Epithelial cell of esophagus (primary cell): ENCODE measurements around the gene SMIM14.
"Not testable (repeated sequence)": the region's sequence is repeated elsewhere in the genome, so short reads cannot be mapped to it uniquely, and the experiment has no call there.

ENCODE experiments used
- DNase-seq: peaks from one replicate; pipeline ENCODE4 v3.0.0; 2010; ENCODE audit warnings: low read depth
- H3K4me3 ChIP-seq: 2 replicates; pipeline ENCODE4 v1.5.1; 2011; ENCODE audit warnings: mild to moderate bottlenecking, low read length, control low read depth
- TF ChIP-seq, protein P1 (sequence below): IDR thresholded peaks from 2 replicates; pipeline ENCODE4 v1.5.1; 2011; ENCODE audit warnings: low read depth, mild to moderate bottlenecking, low read length, control low read depth, inconsistent platforms; ENCODE audit not compliant: insufficient read depth; ENCODE audit errors: missing control alignments

SMIM14 gene

DNA sequence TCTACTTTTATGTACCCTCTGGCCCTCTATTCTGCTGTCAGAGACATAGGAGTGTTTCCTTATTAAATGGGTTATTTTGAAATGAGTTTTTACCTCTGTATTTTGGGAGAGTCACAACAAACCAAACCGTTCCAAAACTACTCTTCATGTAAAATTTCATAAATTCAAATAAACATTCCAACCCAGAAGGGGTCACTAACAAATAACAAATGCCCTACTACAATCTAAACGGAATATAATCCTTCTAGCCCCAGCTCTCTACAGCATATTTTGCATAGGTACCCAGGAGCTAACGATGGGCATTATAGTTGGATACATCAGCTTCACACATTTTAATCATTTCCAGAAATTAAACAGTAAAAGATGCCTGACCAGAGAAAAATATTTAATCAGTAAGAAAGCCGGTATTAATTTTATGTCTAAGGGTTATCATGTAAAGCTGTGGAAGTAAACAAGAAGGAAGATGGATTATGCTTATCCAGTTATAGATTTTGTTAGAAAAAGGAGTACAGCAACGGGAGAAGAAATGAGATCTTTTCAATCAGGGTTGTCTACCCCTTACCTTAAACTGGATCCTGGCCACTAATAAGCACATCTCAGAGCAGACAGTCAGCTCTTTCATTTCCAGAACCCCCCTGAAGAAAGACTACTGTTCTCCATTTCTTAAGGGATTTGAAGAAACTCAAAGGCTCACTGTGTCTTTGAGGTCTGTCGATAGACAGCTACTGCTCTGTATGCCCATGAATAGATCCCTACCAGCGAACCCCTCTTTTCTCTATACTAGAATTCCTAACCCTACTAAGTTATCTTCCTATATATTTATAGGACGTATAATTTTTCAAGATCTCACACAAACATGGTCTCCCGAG lies 112.6 kb downstream of the SMIM14 start:
- TF ChIP-seq, protein P1, sequence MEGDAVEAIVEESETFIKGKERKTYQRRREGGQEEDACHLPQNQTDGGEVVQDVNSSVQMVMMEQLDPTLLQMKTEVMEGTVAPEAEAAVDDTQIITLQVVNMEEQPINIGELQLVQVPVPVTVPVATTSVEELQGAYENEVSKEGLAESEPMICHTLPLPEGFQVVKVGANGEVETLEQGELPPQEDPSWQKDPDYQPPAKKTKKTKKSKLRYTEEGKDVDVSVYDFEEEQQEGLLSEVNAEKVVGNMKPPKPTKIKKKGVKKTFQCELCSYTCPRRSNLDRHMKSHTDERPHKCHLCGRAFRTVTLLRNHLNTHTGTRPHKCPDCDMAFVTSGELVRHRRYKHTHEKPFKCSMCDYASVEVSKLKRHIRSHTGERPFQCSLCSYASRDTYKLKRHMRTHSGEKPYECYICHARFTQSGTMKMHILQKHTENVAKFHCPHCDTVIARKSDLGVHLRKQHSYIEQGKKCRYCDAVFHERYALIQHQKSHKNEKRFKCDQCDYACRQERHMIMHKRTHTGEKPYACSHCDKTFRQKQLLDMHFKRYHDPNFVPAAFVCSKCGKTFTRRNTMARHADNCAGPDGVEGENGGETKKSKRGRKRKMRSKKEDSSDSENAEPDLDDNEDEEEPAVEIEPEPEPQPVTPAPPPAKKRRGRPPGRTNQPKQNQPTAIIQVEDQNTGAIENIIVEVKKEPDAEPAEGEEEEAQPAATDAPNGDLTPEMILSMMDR, result no peak
- DNase-seq, result no peak
- peak overlapping the region; percentile 89 for H3K4me3 ChIP-seq

DNA sequence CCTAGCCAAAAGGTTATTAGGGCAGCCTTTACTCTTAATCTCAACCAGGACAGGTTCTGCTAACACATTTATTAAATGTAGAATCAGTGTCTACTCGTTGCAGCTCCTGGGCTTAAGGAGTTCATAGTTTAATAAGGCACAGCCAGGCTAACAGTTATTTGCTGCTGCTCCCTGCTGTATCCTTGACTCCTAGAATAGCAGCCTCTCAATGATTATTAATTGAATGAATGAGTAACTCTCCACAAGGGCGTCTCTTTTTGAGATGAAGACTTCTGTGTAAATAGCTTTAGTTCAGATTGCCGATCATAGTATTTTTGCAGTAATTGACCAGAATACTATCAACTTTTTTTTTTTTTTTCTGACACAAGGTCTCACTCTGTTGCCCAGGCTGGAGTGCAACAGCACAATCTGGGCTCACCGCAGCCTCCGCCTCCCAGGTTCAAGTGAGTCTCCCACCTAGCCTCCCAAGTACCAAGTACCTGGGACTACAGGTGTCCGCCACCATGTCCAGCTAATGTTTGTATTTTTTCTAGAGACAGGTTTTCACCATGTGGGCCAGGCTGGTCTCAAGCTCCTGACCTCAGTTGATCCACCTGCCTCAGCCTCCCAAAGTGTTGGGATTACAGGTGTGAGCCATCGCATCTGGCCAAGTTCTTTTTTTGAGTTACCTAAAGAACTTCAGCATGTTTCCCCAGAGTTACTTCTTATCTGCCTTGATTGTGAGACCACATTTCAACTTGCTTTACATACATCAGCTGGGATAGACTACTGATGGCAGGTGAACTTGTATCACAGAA lies 114.3 kb downstream of the SMIM14 start:
- no peak overlapping the region for H3K4me3 ChIP-seq

DNA sequence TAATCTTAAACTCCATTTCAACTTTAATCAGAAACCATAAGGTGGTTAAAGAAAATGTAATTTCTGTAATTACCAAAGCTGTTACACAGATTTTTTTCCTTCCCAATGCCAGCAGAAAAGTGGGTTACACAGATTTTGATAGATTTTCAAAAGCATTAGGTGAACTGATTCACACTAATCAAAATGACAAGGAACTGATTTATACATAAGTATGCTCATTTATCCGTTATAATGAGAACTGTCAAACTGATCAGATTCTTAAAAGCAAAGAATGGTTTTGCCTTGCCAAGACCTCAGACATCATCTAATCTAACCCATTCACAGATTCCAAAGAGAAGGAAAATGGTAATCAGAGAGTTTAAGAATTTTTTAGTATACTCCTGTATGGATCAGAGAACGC lies 116.6 kb downstream of the SMIM14 start:
- DNase-seq, result no peak
- TF ChIP-seq, protein P1, result no peak
- no peak overlapping the region for H3K4me3 ChIP-seq

More for the DNA sequence above, 114.3 kb downstream of the SMIM14 start:
- no peak for DNase-seq
- TF ChIP-seq, protein P1, result no peak

DNA sequence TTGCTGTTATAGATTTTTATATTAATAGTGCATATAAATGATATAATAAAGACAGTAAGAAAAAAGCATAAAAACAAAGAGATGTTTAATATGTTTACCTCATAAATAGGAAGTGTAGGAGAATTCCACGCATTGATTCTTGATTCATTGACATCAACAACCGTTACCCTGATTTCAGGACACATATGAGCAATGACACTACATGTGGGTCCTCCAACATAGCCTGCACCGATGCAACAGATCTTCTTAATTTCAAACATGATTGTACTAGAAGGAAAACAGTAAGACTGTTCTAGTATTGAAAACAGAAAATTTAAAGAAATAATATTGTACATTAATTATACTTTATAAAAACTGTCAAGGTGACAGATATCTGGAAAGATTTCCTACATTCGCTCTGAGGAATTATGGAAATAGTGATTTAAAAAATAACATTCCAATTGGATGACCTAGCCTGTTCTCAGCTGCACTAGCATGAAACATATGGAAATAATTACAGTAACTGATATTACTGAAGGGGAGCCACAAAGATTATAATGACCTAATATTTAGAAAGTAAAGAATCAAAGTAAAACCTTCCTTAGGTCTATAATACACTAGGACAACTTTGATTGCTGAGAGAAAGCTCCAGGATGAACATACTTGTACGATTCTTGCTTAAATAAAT lies 117.3 kb downstream of the SMIM14 start:
- H3K4me3 ChIP-seq, result no peak overlapping the region
- TF ChIP-seq, protein P1, result no peak

DNA sequence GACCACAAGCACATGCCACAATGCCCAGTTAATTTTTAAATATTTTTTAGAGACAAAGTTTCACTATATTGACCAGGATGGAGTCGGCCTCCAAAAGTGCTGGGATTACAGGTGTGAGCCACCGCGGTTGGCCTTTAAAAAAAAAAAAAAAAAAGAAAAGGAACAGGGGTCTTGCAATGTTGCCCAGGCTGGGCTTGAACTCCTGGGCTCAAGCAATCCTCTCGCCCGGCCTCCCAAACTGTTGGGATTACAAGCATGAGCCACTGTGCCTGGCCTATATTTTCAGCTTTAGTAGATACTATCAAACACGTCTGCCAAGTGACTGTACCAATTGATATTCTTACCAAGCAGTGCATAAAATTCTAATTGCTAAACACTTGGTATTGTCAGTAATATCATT lies 120.2 kb downstream of the SMIM14 start:
- H3K4me3 ChIP-seq, result no peak overlapping the region
- DNase-seq, result no peak
- TF ChIP-seq, protein P1, result no peak

More for the DNA sequence above, 117.3 kb downstream of the SMIM14 start:
- no peak for DNase-seq

DNA sequence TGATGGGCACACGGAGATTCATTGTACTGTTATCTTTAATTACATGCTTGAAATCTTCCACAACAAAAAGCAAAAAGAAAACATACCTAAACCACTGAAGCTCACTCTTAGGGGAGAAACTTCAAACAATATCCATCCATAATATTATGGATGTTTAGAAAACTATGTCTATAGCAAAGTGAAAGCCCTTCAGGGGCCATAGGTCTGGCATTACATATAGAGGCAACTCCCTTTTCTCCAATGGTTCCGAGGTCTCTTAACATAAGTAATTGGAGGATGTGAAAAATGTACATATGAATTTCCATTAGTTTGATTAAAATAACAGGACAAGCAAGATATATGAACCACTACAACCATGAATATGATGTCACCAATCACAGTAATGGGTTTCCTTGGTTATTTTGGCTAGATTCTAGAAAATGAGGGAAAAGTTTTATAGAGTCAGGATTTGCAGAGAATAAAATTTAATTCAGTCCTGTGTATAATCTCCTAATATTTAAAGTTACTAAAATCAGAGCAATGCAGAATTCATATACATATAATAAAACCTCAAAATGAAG lies 122.2 kb downstream of the SMIM14 start:
- no peak for DNase-seq
- TF ChIP-seq, protein P1, result no peak
- no peak overlapping the region for H3K4me3 ChIP-seq

DNA sequence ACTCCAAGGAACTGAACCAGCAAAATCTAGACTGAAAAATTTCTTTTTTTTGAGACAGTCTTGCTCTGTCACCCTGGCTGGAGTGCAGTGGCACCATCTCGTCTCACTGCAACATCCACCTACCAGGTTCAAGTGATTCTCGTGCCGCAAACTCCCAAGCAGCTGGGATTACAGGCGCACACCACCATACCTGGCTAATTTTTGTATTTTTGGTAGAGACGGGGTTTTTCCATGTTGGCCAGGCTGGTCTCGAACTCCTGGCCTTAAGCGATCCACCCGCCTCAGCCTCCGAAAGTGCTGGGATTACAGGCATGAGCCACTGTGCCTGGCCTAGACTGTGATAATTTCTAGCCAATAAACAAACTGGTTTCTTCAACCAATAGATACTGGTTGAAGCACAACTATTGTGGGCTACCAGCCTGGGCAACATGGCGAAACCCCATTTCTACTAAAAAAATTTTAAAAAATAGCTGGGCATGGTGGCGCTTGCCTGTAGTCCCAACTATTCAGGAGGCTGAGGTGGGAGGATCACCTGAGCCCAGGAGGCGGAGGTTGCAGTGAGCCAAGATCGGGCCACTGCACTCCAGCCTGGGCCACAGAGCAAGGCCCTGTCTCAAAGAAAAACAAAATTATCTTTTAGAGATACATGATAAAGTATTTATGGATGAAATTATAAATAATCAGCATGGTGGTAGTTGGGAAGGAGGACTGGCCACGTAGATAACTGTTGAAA lies 122.8 kb downstream of the SMIM14 start:
- H3K4me3 ChIP-seq, DNase-seq: not testable (repeated sequence)
